ENCODE results near the gene RRP1B. TPM values are rescaled to one million over a fixed set of nuclear protein-coding genes. Genes with fewer than 3 reads are reported as not detected.

The RRP1B gene
- total and polyA plus RNA-seq, 2 of the 13 experiments (the other 11 are each of a cell fraction or from before 2014, with no cell fraction given) = 16.3 to 46.2 TPM

DNA sequence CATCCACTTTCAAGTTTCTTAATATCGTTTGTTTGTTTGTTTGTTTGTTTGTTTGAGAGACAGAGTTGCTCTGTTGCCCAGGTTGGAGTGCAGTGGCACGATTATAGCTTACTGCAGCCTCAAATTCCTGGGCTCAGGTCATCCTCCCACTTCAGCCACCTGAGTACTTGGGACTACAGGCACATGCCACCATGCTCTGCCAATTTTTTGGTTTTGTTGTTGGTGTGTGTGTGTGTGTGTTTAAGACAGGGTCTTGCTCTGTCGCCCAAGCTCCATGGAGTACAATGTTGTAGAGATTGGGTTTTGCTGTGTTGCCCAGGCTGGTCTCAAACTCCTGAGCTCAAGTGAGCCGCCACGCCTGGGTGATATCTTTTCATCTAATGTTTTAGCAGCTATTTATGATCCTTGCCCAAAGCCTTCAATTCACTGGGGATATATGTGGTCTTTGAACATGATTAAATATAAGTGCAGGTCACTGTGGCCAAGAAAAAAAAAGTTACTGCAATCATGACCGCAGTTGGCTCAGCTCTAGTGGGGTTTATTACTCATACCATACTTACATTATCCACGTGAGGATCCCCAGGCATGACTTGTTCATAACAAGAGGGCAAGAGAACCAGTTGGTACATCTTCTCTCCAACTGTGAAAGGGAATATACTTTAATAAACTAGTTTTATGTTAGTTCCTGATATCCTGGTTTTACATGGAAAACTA, 8.0 kb downstream of the RRP1B start:
- 87% methylated on average over 7 of the region's 7 CpGs for WGBS (ENCODE audit: low lambda C conversion rate)
- no TSS peak for BruUV-seq (replicated peaks)

More for the DNA sequence above, 8.0 kb downstream of the RRP1B start:
- FAIRE-seq (no peak), ATAC-seq (no peak), DNase-seq (ENCODE audit: low spot score) (no peak)
- Histone ChIP-seq H3K9me3 (ENCODE audit: low read length) (no peaks in the 10 kb centered on the region), H3K4me1 (ENCODE audit: insufficient read depth, low read length) (peaks cover 34% of the 10 kb centered on the region), H3K36me3 (replicated peaks in 1 of 2; ENCODE audit: control insufficient read depth in 1 of 2, insufficient read depth in 2 of 2, low read length in 2 of 2) (peaks cover 8 to 68% of the 10 kb centered on the region in 2 experiments), H3K27ac (ENCODE audit: extremely low read length, insufficient read depth, low read length) (peak overlapping the region; percentile 33), H3K4me2 (ENCODE audit: low read depth, low read length) (no peak overlapping the region), H4K20me1 (ENCODE audit: insufficient read depth, low read length) (peaks cover 8% of the 10 kb centered on the region), H3K79me2 (ENCODE audit: insufficient read depth, low read length) (peaks cover 72% of the 10 kb centered on the region), H3K27me3 (ENCODE audit: control insufficient read depth in 1 of 2, insufficient read depth in 2 of 2, low read length in 2 of 2) (no peaks in the 10 kb centered on the region), H3K9ac (ENCODE audit: insufficient read depth, low read depth, low read length) (no peak overlapping the region), H3K4me3 (replicated peaks in 1 of 3; ENCODE audit: insufficient read depth in 1 of 3, low read depth in 2 of 3, low read length in 3 of 3) (no peak overlapping the region), H2AFZ (ENCODE audit: low read length) (no peak overlapping the region)
- ChIA-PET POLR2A (no interaction called here), CTCF (ENCODE audit: low intra/inter-chr PET ratio, low total read pairs) (no interaction called here)
- intact Hi-C loops (cut with micrococcal nuclease; ENCODE audit: unreplicated experiment) (no loop called here), in situ Hi-C loops (cut with HindIII; ENCODE audit: extremely low pct_ligation_motif_present, low pct_unique_long_range_greater_than_20kb) (no loop called here)
- TF ChIP-seq ZNF766 (CRISPR knock-in tag; IDR thresholded peaks at IDR 0.05; ENCODE audit: borderline replicate concordance) = no peak
- no peak for TF ChIP-seq SRSF9 (IDR thresholded peaks at IDR 0.05; ENCODE audit: borderline replicate concordance, insufficient read depth, low read depth, low read length, poor library complexity, severe bottlenecking)
- TF ChIP-seq, protein P1, sequence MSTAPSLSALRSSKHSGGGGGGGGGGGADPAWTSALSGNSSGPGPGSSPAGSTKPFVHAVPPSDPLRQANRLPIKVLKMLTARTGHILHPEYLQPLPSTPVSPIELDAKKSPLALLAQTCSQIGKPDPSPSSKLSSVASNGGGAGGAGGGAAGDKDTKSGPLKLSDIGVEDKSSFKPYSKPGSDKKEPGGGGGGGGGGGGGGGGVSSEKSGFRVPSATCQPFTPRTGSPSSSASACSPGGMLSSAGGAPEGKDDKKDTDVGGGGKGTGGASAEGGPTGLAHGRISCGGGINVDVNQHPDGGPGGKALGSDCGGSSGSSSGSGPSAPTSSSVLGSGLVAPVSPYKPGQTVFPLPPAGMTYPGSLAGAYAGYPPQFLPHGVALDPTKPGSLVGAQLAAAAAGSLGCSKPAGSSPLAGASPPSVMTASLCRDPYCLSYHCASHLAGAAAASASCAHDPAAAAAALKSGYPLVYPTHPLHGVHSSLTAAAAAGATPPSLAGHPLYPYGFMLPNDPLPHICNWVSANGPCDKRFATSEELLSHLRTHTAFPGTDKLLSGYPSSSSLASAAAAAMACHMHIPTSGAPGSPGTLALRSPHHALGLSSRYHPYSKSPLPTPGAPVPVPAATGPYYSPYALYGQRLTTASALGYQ (CRISPR knock-in tag; IDR thresholded peaks at IDR 0.05) = no peak
- no peak for TF ChIP-seq GABPA (IDR thresholded peaks at IDR 0.05; ENCODE audit: low read depth, low read length)
- TF ChIP-seq GABPA (CRISPR knock-in tag; IDR thresholded peaks at IDR 0.05; ENCODE audit: low read depth) = no peak
- no peak for TF ChIP-seq FOXA3 (CRISPR knock-in tag; IDR thresholded peaks at IDR 0.05)
- TF ChIP-seq RXRA (CRISPR knock-in tag; IDR thresholded peaks at IDR 0.05) = no peak
- TF ChIP-seq ZC3H13 (CRISPR knock-in tag; IDR thresholded peaks at IDR 0.05) = no peak
- TF ChIP-seq NR3C1 (CRISPR knock-in tag; IDR thresholded peaks at IDR 0.05) = no peak
- TF ChIP-seq NR2F1 (CRISPR knock-in tag; IDR thresholded peaks at IDR 0.05) = no peak
- TF ChIP-seq MEF2D (CRISPR knock-in tag; IDR thresholded peaks at IDR 0.05) = no peak
- TF ChIP-seq TEAD2 (CRISPR knock-in tag; IDR thresholded peaks at IDR 0.05) = no peak
